Erythroblast (primary cell): ENCODE measurements around the gene KRT13.

ENCODE experiments used
- DNase-seq, 2 experiments: peaks; one replicate each; lab custom pipeline; 2025; lab: John Stamatoyannopoulos, UW
- GATA1 ChIP-seq: IDR thresholded peaks from 2 replicates; pipeline ENCODE4 v1.6.1; 2011; ENCODE audit warnings: low read depth, mild to moderate bottlenecking, control low read depth, low read length, moderate library complexity
- POLR2A ChIP-seq: IDR thresholded peaks from 2 replicates; pipeline ENCODE4 v1.6.1; 2011; ENCODE audit warnings: mild to moderate bottlenecking, low read length

KRT13 gene

DNA sequence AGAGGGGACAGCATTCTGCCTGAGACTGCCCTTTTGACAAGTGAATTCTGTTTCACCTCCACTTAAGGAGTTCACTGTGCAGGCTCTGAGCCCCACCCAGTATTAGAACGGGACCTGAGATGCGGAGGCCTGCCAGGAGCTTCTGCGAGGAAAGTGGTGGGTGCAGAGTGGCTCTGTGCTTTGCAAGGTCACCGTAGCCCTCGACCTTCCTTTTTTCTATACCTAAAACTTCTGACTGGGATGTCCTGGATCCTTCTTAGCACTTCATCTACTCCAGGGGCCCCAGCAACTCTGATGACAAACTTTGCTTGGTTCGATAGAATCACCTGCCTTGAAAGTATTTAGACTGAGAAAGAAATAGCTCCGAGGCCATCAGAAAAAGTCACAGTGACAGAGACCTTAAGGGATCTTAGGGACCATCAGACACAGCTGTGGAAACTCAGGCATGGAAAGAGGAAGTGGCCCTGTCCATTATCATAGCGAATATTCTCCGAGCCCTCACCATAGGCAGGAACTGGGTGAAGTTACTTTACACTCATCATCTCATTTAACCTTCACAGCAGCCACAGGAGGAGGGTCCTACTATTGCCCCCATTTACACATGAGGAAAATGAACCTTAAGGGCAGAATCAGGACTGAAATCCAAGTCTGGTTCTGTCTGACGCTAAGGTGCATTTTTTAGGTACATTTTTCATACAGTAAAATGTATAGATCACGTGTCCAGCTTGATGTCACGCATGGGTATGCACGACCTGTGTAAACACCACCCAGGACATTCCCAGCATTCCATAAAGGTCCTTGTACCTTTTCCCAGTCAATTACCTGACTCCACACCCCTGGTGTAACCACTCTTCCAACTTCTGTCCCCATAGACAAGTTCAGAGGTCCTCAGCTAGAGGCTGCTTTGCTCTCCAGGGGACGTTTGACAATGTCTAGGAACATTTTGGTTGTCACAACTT lies 676 bp upstream of the KRT13 start:
- DNase-seq = peak in 1 of 2 experiments; percentile 29
- TF ChIP-seq POLR2A (no peak), GATA1 (no peak)

DNA sequence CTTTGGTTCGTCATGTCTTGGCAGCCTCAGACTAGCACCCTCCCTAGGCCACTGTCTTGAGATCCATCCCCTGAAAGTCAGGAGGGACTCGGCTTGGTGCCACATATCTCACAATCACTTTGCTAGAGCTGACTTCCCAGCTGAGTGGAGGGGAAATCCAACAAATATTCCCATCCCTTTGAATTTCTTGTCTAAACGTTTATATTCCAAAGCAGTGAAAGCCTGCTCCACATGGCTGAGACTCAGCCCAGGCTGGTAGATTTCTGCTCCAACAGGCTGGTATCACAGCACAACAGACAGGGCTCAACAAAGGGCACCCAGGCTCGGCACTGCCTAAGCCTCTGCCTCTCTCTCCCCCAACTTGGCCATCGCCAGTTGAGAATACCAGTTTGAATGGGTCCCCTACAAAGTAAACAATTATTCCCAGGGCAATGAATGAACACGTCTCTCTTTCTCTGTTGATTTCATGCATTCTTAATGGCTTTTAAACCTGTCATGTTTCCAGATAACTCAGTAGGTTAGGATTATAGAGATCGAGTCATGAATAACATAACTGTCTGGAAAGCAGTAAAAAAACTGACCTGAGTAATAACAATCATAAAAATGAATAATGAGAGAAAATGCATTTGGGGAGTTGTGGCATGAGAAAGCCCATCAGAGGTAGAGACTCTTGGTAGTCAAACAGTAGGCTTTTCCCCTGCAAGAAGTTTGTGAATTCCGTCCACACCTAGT lies 1.0 kb downstream of the KRT13 start:
- DNase-seq = peak in 1 of 2 experiments; percentile 27
- TF ChIP-seq GATA1 (no peak), POLR2A (no peak)

DNA sequence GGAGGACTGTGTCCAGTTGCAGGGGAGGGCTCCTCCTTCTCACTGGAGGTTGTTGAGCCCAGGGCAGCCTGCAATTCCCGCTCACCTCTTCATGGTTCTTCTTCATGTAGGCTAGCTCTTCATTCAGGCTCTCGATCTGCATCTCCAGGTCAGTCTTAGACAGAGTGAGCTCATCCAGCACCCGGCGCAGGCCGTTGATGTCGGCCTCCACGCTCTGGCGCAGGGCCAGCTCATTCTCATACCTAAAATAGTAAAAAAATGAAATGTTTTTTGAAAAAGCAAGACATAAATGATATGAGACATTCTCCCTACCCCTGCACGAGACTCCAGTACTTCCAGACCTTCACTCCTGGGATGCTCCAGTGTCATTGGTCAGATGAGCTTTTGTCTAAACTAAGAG lies 2.2 kb downstream of the KRT13 start:
- TF ChIP-seq POLR2A (no peak), GATA1 (no peak)
- DNase-seq = no peak

DNA sequence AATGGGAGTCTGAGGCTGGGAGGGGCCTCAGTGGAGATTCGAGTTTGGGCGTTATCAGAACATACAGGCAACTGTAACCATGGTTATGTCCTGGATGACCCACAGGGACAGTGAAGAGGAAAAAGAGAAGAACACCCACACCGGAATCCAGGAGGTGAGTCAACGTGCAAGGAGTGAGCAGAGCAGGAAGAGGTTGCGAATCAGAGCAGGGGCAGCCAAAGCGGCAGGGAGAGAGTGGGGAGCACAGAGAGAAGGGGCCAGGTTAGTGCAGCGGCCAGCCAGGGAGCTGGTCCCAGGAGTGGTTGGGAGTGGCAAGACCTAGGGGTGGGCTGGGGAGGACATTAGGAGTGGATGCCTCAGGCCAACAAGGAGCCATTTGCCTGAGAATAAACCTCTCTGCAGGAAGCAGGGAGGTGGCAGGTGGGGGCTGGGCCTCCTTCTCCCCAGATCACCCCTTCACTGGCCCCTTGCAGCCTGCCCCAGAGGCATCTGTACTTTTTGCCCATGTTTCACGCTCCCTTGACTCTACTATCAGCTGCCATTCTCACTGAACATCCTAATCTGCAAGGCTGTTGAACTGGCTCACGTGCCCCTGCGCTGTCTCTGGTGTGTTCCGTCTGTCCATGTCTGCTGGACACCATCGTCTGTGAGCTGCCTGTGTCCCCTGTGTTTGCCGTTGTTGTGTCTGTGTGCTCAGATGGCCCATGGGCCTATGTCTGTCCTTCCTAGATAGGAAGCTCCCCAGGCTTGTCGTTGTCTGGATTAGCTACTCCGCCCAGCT lies 5.1 kb downstream of the KRT13 start:
- peak; percentile 23 for TF ChIP-seq POLR2A
- no peak for TF ChIP-seq GATA1
- DNase-seq = peak; percentile 83 to 90

DNA sequence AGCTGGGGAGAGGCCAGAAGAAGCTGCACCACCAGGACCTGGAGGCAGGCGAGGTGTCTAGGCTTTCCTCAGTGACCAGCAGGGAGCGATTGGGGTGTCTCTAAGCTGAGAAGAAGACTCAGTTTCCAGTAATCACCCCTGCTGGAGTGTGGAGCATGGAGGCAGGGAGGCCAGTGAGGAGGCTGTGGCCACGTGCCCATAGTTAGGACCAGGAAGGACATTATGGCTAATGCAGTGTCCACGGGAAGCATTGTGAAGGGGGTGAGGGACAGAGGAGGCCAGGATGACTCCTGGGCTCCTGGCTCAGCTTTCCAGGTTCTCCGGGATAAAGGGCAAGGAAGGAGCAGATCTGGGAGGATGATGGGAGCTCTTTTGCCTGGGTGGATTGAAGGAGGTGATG lies 5.7 kb downstream of the KRT13 start:
- no peak for TF ChIP-seq GATA1
- TF ChIP-seq POLR2A = no peak
- DNase-seq = no peak

DNA sequence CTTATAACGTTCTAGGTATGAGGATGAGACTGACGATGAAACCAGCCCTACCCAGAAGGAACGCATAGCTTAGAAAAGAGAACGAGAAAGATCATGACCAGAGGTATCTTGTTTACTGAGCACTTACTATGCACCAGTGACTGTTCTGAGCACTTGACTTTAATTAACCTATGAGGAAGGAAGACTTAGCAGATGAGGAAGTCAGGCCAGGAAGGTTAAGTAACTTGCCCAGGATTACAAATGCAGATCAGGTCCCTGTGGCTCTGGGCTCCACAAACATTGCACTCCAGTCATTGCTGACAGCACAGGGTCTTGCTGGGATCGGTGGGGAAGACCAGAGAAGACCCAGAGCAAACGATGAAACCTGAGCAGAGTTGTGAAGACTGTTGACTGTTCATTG lies 7.1 kb downstream of the KRT13 start:
- DNase-seq = peak; percentile 19 to 27
- no peak for TF ChIP-seq GATA1
- TF ChIP-seq POLR2A = no peak

DNA sequence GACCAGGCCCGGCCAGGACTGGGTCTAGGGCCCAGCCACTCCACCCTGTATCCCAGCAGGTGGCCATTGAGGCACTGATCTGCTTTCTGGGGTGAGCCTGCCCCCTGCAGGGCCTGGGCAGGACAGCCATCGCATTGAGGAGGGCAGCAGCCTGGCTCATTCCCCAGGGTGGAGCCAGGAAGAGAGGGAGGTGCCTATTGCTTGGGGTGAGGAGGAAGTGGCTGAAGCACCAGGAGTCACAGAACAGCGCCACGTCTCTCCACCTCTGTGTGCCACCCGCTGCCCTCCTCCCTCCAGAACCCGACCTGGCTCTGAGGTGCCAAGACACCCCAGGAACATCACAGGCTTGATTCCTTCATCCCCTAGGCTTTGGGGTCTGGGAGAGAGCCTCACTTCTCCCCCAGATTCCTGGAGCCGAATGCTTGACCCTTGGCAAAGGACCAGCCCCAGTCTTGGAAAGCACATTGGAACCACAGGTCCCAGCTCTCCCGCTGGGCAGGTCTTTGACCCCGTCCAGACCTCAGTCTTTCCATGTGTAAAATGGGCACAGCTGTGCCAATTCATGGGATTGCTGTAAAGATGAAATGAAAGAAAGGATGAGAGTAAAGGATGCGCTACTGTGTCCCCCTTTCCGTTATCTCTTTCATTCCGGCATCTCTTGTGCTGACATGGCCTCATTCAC lies 8.5 kb downstream of the KRT13 start:
- peak; percentile 84 to 88 for DNase-seq
- TF ChIP-seq GATA1 = no peak
- no peak for TF ChIP-seq POLR2A

DNA sequence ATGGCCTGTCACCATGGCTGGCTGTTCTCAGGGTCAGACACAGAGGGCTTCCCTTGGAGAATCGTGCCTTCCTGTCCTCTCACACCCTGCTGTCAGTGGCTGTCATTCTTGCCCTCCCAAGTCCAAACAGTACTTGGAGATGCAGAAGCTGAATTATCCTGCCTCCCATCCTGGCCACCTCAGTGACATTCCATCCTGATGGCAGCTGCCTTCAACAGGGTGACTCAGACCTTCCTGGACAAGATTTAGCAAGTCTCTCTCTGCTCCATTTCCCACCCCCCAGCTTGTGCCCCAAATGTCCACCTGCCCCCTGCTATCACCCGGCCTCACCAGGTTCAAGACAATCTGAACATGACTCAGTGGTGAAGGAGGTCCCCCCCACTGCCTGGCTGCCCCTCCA lies 10.9 kb downstream of the KRT13 start:
- no peak for TF ChIP-seq GATA1
- no peak for TF ChIP-seq POLR2A
- no peak for DNase-seq

DNA sequence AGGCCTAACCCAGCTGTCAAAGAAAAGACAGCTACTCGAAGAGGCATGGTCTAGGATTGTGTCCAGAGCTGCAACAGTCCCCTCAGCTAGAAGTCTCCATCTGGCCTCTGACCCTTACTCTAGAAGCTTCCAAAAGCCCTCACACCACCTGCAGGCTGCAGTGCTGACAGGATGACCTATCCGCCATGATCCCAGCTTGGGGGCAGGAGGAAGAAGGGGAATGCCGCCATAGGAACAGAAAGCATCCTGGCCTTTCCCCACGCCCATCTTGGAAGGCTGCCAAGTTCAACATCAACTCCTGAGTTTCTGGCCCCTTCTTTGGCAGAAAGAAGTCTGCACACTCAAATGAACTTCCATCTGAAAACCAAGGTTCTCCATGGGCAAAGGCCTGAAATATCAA lies 12.6 kb downstream of the KRT13 start:
- TF ChIP-seq POLR2A (no peak), GATA1 (no peak)
- DNase-seq = peak in 1 of 2 experiments; percentile 41

DNA sequence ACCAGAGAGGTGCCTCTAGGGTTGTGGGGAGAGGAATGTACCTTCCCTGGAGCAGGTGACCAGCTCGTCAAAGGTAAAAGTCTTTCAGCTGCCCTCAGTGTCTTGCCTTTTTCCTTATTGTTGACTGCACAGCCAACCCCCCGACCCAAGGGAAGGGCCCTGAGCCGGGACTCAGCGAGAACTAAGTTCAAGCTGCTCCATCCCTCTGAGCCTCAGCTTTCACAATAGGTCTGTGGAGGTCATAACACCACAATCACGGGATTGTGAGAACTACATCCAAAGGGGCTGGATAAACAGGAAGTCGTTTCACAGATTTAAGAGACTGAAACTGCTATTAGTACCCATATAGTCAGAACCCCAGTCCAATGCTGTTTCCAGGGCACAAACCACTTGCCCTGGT lies 13.1 kb downstream of the KRT13 start:
- no peak for TF ChIP-seq POLR2A
- TF ChIP-seq GATA1 = no peak
- no peak for DNase-seq

DNA sequence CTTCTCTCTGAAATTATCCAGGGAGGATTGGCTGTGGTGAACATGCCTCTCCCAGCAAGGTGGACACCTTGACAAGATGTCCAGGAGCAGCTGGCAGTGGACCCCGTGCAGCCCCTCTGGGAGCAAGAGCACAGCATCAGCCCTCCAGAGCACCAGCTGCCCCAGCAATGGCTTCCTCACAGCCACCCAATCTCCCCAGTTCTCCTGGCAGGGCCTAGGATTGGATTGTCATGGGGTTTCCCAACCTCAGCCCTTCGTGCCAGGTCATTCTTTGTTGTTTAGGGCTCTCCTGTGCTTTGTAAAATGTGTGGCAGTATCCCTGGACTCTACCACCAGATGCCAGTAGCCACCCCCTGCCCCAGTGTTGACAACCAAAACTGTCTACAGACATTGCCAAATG lies 13.9 kb downstream of the KRT13 start:
- no peak for DNase-seq
- TF ChIP-seq POLR2A = no peak
- no peak for TF ChIP-seq GATA1

DNA sequence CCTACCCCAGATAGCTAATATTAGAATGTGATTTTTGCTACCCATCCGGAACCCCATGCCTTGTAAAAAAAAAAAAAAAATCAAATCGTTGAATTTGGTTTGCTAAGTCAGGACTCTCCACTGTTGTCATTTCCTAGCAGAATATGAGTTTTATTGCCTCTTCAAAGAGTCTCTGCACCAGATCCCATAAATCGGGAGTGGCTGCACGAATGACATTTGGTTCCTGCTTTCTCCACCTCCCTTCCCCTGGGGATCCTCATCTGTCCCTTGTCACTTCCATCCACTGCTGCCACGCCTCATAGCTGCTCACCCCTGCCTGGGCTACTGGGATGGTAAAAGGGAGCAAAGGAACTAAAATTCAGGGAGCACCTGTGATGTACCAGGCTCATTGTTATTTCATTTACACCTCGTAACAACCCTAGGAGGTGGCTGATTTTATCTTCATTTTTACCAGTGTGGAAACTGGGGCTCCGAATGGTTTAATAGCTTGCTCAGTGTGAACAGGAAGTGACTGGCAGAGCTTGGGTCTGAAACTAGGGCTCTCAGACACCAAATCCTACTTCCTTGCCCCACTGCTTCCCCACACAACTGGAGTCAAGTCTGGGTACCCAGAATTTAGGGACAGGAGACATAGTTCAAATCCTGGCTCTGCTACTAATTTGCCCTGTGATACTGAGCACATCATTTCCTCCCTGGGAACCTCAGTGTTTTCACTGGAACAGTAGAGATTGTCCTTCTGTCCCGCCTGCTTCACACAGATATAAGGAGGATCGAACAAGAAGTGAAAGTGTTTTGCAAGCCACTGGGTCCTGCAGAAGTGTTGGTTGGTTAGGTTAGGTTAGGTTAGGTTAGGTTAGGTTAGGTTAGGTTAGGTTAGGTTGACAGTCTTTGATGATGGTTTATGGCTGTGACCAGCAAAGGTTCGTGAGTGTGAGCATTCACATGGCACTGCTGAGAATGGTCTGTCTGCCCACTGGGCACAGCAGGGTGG lies 15.1 kb downstream of the KRT13 start:
- DNase-seq = no peak
- no peak for TF ChIP-seq POLR2A
- no peak for TF ChIP-seq GATA1

DNA sequence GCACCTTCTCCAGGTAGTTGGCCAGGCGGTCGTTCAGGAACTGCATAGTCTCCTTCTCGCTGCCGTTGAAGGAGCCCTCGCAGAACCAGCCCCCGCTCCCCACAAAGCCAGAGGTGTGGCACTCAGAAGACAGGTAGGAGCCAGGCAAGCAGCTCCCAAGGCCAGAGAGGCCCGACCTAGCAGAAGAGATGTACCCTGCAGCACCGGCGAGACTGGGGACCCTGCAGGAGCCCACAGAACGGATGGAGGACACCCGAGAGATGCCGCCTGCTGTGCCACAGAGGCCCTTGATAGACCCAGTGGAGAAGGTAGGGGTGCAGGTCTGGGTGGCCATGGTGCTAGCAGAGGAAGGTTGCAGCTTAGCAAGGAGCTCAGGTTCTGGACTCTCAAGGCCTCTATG lies 15.9 kb downstream of the KRT13 start, which contains the start of gene KRT36:
KRT36 (minus strand) TSS at position 380 of the 400 bp plus-strand sequence; CDS start at position 334, 46 bp downstream.
- no peak for DNase-seq
- TF ChIP-seq POLR2A (no peak), GATA1 (no peak)
